Activated CD4-positive, alpha-beta T cell treated with anti-CD3 and anti-CD28 coated beads for 4 hours (primary cell): ENCODE data around the gene CNNM2.

Source experiments
- DNase-seq, 2 donors: peaks; one replicate each; pipeline ENCODE4 v3.0.0-alpha.2; 2020

The CNNM2 gene

DNA sequence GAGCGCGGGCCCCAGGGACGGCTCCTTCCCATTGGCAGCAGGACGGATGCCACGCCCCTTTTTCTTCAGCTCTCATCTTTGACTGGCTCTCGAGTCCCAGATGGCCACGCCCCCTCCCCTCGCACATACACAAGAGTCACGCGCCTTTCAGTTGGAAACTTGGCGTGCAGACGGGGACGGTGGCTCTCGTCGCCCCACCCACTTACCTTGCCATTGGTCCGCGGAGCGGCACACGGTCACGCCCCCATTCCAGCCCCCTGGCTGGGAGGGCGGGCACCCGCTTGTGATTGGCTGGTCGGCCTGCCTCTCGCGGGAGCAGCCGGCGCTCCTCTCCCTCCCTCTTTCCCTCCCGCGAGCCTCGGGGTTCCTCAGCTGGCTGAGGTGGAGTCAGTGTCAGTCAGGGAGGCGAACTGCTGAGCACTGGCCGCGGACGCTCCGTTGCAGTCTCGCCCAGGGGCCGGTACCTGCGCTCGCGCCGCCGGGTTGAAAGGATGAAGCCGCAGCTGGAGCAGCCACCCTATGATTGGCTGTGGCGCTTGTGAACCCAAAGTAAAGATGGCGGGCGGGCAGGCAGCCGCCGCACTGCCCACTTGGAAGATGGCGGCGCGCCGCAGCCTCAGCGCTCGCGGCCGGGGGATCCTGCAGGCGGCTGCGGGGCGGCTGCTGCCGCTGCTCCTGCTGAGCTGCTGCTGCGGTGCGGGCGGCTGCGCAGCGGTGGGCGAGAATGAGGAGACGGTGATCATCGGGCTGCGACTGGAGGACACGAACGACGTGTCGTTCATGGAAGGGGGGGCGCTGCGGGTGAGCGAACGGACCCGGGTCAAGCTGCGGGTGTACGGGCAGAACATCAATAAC lies at the start of gene CNNM2:
CNNM2 (plus strand) TSS at position 333 of the 855 bp plus-strand sequence; CDS start at position 520, 187 bp downstream.
- peak; percentile 100 for DNase-seq

DNA sequence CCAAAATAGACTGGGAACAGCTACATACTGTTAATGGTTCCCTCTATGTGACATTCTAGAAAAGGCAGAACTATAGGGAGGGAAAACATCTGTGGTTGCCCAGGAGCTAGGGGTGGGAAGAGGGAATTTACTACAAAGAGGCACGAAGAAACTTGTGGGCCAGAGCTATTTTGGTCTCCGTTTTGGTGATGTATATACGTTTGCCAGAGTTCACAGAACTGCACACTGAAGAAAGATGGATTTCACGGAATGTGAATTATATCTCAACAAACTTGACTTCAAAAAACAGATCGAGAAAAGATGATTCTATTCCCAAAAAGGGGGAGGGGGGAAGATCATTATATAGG lies 49.2 kb upstream of the CNNM2 start:
- DNase-seq = no peak

DNA sequence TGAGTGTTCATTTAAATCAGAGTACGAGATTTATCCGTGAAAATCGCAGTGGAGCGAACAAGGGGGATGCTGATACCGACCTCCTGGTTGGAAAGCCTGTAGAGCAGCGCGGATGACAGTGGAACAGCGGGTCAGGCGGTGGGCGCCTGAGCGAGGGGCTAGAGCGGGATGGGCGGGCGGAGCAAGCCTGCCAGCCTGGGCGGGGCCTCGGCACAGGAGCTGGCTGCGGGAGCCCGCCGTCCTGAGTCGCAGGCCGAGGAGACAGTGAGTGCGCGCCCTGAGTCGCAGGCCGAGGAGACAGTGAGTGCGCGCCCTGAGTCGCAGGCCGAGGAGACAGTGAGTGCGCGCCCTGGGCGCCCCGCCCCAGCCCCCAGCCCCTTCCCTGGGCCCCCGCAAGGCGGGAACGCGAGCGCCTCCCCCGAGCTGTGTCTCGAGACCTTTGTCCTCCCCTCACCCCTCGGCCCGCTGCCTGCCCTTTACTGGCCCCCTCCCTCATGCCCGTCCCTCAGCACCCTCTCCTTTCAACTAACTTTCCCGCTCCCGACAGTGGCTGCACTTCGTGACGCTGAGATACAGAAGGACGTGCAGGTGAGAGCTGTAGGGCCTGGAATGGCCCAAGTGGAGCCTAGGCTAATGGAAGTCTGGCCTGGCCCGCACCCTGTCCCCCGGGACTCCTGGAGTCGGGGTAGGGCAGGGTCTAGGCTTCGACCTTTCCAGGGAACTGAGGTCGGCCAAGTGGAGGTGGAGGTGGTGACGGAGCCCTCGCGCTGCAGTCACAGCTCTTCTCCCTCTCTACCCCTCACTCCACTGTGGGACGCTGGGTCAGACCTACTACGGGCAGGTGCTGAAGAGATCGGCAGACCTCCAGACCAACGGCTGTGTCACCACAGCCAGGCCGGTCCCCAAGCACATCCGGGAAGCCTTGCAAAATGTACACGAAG lies 48.6 kb upstream of the CNNM2 start, which contains the start of gene AS3MT:
AS3MT (plus strand) TSS at position 213 of the 941 bp plus-strand sequence; CDS start at position 336, 123 bp downstream.
- DNase-seq = no peak

DNA sequence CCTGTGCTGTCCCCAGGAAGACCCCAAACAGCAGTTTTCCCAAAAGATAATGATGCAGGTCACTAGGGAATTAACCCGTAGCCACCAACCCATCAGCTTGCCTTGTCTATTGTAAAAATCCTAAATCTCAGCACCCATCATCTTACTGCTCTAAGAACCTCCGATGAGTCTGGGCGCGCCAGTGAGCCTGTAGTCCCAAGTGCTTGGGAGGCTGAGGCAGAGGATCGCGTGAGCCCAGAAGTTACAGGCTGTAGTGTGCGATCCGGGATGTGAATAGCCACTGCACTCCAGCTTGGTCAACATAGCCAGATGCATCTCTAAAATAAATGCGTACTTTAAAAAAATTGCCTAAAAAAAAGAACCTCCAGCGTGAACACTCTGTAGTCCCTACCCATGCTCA lies 47.9 kb upstream of the CNNM2 start:
- no peak for DNase-seq

DNA sequence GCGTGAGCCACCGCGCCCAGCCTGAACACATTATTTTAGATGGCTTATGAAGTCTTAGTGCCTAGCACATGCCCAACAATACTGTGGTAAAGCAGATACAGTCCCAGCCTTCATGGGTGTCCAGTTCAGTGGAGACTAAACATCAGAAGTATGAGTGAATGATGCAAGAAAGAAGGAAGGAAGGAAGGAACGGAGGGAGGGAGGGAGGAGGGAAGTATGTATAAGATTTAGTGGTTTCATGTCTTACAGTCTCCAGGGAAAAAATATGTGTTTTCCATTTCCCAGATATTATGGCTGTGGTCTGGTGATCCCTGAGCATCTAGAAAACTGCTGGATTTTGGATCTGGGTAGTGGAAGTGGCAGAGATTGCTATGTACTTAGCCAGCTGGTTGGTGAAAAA lies 45.9 kb upstream of the CNNM2 start:
- DNase-seq = no peak

DNA sequence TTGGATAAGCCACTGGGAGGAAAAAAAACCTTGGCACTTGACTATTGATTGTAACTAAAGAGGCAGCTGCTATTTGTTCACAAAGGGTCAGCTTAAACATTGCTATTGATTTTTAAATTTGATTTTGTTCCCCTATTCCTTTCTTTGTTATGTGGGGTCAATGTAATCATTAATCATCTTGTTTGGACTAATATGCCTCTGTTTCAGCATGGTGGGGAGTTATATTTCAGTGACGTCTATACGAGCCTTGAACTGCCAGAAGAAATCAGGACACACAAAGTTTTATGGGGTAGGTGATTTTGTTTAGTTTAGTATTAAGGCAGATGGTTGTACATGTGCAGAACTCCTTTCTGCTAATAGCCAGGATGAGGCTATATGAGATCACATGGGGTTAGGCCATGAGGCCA lies 41.3 kb upstream of the CNNM2 start:
- DNase-seq = no peak

DNA sequence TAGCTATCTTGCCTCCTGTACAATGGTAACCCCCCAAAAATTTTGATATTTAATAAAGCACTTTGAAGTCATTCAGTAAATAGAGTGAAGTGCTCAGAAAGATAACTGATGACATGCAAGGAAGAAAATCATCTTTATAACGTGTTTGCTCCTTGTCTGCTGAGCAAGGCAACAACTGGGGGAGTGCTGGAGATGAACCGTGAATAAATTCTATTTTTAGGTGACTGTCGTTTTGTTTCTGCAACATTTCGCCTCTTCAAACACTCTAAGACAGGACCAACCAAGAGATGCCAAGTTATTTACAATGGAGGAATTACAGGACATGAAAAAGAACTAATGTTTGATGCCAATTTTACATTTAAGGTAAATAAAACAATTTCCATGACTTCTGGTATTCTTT lies 39.5 kb upstream of the CNNM2 start:
- DNase-seq = no peak

DNA sequence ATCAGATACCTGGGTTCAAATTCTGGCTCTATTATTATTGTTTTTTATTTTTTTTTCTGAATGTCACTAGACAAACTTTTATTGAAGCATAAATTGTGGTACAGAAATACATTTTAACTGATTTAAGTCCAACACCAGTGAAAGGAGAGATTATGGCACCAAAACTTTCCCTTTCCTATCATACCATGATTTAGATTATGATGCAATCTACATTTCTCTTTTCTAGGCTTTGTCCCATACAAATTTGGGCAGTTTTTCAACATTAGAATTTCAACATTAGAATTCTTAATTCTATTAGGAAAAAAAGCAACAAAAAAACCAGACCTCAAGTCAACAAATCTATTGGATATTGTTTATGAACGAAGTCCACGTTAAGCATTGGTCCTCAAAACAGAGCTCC lies 37.8 kb upstream of the CNNM2 start:
- DNase-seq = no peak

DNA sequence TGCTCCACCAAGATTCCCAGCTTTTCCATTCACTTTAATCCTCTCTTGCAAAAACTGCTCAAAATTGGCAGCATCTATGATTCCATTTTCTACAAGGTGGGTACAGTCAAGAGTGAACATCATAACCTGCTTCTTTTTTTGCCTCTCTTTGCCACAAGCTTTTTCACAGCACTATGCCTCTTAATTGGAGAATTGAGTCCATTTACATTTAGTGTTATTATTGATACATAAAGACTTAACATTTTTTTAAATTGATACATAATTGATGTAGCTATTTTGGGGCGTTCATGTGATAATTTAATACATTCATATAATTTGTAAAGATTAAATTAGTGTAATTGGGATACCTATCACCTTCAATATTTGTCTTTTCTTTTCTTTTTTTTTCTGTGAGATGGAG lies 30.0 kb upstream of the CNNM2 start:
- DNase-seq = no peak

DNA sequence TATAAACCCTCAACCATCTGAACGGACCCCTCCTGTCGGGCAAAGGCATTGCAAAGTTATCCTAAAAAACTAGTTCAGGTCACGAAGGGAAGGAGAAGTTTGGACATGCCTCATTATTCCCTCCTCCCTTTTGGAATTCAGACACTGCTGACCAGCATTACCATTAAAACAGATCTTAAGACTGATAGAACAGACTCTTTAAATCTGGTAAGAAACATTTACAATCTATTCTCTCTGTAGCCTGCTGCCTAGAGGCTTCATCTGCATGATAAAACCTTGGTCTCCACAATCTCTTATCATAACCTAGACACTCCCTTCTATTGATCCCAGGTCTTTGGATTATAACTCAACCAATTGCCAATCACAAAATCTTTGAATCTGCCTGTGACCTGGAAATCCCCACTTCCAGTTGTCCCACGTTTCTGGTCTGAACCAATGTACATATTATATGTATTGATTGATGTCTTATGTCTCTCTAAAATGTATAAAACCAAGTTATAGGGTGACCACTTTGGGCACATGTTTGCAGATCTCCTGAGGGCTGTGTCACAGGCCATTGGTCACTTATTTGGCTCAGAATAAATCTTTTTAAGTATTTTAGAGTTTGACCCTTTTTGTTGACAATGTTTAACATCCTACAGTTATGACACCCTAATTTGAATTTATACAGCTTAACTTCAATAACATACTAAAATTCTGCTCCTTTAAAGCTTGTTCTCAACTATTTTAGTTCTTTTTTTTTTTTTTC lies 23.5 kb upstream of the CNNM2 start:
- DNase-seq = no peak

DNA sequence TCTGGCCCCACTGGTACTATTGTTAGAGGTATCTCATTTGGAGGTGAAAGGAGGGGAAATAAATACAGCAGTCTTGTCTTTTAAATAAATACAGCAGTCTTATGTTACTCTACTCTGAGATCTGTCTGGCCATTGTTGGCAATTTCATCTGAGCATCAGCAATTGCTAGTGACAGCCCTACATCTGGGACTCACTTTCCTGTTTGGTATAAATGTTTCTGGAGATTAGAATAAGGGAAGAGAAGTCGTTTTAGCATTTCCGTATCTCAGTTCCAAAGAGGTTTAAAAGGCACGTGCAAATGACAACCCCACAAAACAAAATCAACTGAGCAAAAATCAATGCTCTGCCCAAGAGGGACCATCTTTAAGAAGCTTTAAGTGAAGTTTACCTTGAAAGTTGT lies 18.1 kb upstream of the CNNM2 start:
- DNase-seq = no peak

DNA sequence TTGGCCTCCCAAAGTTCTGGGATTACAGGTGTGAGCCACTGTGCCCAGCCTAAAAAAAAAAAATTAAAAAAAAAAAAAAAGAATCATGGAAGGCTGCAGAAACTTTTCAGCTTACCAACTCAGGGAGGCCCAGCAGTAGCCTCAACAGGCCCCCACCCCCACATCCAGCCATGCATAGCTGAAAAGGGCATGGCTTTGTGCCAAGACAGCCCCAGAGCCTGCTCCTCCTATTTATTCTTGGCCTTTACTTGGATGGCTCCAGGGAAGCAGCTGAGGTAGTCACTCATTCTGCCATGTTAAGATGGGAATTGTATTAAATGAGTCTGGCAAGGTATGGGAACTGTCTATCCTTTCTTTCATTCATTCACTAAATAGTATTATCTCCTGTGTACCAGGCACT lies 13.7 kb upstream of the CNNM2 start:
- no peak for DNase-seq

DNA sequence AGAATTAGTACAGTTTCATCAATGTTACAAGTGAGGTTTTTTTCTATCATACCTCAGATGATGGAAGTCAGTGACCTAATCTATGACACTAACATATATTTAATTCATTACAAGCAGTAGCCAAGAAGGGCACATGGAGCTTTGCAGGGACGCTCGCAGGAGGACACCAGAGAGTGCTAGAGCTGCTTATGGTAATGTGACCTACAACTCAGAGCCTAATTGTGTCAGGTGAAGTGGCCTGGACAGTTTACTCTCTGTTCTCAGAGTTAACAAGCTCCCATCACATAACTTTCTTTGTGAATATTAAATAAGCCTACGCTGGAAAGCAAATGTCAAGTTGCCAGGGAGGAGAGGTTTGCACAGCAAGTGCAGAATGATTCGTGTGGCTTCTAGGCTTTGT lies 11.6 kb upstream of the CNNM2 start:
- DNase-seq = no peak

DNA sequence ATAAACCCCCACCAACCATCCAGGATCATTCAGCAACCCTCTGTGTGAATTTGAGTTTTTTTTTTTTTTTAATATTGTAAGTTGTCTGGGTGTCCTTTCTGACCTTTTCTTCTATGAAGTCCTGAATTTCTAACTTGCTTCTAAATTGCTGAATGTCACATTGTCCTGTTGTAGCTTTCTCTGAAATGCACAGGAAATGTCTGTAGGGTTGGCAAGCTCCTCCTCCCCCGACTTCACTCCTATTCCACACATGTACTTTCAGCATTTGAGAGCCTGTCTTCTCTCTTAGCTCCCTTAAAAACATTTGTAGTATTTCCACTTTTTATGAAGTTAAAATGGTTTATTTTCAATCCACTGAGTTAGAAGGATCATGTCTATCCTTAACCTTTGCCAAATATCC lies 3.3 kb upstream of the CNNM2 start:
- DNase-seq = no peak

DNA sequence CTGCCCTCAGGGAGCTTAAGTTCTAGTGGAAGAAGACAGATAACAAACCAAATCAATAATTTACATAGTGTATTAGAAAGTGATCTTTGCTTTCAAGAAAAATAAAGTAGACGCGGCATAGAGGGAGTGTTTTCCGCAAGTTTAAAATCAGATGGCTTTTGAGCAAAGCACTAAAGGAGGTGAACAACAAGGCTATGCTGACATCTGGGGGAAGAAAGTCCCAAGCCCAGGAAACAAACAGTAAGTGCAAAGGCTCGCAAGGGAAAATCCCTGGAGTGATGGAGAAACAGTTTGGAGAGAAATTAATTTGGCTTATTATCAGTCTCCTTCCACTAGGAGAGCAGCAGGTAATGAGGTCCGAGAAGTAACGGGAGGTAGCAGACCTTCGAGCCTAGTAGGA lies 1.9 kb upstream of the CNNM2 start:
- no peak for DNase-seq

DNA sequence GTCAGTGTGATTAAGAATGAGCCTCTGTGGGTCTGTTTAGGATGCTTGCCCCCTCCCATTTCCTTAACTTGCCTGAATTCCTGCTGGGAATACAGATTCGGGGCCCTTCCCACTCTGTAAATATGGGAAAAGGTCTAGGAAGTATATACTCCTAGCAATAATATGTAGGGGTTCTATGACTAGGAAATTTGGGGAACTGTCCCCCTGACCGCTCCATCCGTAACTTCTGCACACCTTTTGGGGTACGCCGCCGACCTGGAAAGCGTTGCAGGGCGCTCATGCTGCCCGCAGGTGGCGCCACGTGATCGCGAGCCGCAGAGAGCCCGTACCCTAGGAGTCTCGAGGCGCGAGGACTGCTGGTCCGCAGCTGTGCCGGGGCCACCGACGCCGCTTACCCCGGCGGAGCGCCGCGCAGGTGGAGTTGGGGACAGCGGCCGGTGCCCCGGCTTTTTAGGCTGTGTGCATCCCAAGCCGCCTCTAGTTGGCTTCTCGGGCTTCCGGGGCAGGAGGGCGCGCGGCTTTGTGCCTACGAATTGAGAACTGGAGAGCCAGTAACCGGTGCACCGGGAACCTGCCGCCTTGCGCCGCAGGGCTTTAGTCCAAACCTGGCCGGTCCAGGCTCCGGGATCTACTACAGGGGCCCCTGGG lies 656 bp upstream of the CNNM2 start:
- peak; percentile 81 for DNase-seq

DNA sequence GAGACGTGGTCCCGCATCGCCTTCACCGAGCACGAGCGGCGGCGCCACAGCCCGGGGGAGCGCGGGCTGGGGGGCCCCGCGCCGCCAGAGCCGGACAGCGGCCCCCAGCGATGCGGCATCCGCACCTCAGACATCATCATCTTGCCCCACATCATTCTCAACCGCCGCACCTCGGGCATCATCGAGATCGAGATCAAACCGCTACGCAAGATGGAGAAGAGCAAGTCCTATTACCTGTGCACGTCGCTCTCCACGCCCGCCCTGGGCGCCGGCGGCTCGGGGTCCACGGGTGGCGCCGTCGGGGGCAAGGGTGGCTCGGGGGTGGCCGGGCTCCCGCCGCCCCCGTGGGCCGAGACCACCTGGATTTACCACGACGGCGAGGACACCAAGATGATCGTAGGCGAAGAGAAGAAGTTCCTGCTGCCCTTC lies 737 bp downstream of the CNNM2 start:
- DNase-seq = peak; percentile 14 to 19

DNA sequence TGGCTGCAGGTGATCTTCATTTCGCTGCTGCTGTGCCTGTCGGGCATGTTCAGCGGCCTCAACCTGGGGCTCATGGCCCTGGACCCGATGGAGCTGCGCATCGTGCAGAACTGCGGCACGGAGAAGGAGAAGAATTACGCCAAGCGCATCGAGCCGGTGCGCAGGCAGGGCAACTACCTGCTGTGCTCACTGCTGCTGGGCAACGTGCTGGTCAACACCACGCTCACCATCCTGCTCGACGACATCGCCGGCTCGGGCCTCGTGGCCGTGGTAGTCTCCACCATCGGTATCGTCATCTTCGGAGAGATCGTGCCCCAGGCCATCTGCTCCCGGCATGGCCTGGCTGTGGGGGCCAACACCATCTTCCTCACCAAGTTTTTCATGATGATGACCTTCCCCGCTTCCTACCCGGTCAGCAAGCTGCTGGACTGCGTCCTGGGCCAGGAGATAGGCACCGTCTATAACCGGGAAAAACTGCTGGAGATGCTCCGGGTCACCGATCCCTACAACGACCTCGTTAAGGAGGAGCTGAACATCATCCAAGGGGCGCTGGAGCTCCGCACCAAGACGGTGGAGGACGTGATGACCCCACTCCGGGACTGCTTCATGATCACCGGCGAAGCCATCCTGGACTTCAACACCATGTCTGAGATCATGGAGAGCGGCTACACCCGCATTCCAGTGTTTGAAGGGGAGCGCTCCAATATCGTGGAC lies 1.3 kb downstream of the CNNM2 start:
- DNase-seq = peak in 1 of 2 donors; percentile 8

DNA sequence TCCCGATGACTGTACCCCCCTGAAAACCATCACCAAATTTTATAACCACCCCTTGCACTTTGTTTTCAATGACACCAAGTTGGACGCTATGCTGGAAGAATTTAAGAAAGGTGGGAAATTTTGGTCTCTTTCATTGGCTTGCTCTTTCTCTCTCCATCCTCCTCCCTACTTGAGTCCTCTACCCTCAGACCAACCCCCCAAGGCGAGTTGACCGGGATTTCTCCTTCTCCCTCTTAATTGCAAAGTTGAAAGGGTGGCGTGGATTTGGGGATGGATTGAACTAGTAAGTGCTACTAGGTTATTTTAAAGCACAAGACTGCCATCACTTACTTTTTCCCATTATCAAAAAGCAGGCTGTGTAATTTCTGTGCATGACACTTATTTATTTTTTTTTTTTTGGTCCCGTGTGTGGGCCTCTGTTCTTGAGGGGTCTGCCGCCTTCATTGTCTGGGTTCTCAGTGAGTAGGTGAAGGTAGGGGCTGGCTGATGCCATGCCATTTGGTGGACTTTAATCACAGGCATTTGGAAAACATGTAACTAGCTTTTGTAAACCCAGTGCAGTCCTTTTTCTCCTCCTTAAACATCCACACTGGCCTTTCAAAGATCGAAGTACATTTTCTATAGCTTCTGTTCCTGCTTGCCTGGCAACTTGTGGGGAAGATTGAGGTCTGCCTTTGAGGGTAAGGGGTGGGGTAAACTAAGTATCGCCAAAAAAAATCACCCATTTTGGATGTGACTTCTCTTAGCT lies 2.1 kb downstream of the CNNM2 start:
- no peak for DNase-seq

DNA sequence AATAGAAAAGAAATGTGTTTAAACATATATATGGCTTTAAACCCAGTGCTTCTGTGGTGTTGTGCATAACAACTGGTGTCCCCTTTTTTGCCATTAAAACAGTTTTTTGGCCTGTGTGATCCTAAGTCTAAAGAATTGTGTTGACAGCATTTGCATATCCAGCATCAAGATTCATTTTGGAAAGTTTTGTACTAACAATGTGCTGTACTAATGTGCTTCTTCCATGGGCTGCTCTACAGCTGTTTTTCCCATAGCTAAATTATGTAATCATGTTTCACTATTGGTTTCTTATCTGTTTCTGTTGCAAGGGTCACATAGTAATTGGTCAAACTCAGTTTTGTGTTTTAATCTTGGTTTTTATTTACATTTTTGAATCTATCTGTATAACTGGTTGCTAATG lies 5.5 kb downstream of the CNNM2 start:
- DNase-seq = no peak

DNA sequence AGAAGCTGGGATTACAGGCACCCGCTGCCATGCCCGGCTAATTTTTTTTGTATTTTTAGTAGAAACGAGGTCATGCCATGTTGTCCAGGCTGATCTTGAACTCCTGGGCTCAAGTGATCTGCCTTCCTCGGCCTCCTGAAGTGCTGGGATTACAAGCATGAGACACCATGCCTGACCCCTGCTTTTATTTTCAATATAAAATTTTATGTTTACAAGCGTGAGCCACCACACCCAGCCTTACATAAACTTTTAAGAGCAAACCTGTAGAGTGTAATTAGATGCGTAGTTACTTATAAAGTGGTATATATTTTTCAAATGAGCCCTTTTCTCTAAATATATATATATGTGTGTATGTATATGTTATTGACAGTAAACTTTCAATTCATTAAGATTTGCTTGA lies 8.7 kb downstream of the CNNM2 start:
- no peak for DNase-seq
